GM21515 (cell line): Measurements from ENCODE around the gene ABHD15.
"Not testable (repeated sequence)": the region's sequence is repeated elsewhere in the genome, so short reads cannot be mapped to it uniquely, and the experiment has no call there.

Source experiments
- ATAC-seq: cut with Tn5 transposase; IDR thresholded peaks from one replicate; pipeline ENCODE4 v1.9.1; 2021; ENCODE audit not compliant: unreplicated experiment

Gene ABHD15

GRCh38 chr17:29571486-29571882 is 4.6 kb upstream of the ABHD15 start:
- no peak for ATAC-seq

GRCh38 chr17:29570521-29570920 is 3.7 kb upstream of the ABHD15 start:
- ATAC-seq, result no peak

- ATAC-seq, result no peak
Measured at GRCh38 chr17:29569245-29569950, 2.6 kb upstream of the ABHD15 start.

DNA sequence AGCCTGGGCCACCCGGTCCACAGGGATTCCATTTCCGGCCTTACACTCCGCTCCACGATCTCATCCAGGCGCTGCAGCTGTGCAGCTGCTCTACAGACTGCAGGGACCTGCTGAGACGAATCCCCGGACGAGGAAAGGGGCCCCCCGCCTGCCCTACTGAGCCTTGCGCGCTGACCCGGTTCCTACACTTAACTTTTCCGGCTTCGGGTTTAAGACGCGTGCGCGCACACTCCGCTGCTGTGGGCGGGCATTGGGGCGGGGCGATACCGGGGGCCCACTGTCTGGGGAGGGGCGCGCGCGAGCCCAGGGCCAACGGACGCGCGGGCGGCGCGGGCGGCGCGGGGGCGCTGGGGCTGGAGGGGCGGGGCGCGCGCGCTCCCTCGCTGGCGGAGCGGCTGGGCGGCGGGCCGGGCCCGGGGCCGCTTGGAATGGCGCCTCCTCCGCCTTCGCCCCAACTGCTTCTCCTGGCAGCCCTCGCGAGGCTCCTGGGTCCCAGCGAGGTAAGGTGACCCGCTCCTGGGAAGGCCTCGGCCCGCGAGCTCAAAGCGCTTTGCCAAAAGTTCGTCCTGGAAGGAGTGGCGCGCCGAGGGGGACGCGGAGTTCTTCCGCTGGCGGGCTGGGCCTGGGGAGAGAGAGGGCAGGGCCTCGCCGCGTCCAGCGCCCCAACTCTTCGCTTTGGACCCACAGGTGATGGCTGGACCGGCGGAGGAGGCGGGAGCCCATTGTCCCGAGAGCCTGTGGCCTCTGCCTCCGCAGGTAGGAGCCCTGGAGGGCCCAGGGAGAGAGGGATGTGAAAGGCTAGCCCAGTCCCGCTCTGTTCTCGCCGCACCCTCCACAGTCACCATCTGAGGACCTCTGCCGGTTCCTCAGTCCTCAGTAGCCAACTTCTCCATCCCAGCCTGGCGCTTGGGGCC is 1.8 kb upstream of the ABHD15 start, which contains the start of gene TP53I13:
Gene TP53I13, plus strand, starts transcription at position 371 of the 914 bp plus-strand sequence. Its CDS starts 58 bp downstream, at position 429.
- ATAC-seq, result peak; percentile 32

DNA sequence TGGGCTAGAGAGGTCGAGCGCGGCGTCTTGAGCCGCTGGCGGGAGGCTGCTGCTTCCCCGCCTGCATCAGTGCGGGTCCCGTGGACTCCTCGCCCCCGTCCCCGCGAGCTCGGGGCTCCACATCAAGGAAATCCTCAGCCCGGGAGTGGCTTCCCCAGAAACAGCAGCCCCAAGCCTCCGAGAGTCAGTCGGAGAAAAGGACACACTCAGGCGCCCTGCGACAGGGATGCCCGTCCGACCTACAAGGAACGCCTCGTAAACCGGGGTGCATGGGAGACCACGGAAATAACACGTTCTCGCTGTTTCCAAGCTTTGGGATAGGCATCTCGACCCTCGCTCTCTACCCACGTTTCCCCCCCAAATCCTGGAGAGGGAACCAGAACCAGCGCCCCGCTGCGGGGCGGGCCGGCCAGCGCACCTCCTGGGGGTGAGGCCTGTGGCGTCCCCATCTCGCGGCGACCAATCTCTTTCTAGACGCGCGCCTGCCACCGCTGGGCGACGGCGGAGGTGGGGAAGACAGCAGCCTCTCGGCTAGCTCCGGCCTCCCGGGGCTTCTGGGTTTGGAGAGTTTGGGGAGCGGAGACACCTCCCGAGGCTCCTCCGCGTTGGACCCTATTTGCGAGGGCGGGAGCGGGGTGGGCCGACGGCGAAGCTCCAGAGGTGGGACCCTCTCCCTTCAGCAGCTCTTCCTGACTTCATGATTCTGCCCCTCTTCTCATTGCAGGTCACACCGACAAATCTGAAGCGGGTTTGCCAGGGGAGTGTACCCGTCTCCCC is 905 bp upstream of the ABHD15 start:
- peak; percentile 34 for ATAC-seq

DNA sequence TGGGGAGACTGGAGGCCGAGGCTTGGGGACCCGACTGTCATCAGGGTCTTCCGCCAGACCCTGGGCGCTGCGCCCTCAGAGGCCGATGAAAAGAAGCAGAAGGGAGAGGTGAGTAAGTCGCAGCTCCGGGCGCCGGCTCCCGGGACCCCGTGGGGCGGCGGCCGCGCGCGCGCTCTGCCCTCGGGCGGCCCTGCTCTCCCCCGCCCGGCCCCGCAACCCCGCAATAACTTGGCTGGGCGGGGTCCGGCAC is 392 bp upstream of the ABHD15 start:
- peak; percentile 7 for ATAC-seq

- no peak for ATAC-seq
Measured at GRCh38 chr17:29565643-29566472, 979 bp downstream of the ABHD15 start.

DNA sequence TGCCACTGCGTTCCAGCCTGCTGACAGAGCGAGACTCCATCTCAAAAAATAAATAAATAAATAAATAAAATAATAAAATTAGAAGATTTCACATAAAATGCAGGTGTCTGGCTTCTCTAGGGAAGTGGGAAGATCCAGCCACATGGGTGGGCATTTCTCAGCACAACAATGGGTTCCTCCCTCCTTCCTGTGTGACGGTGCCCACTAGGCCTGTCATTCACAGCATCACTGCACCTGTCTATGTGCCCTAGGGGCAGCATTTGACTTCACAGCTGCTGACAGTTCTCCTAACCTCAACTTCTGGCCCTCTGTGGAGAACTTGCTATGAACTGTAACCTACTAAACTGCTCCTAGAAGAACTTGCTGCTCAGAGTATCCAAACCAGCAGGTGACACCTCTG is 3.0 kb downstream of the ABHD15 start:
- ATAC-seq, result no peak

- ATAC-seq, result no peak
Measured at GRCh38 chr17:29562615-29563014, 4.2 kb downstream of the ABHD15 start.

- ATAC-seq, result no peak
Measured at GRCh38 chr17:29561554-29562517, 5.0 kb downstream of the ABHD15 start.

DNA sequence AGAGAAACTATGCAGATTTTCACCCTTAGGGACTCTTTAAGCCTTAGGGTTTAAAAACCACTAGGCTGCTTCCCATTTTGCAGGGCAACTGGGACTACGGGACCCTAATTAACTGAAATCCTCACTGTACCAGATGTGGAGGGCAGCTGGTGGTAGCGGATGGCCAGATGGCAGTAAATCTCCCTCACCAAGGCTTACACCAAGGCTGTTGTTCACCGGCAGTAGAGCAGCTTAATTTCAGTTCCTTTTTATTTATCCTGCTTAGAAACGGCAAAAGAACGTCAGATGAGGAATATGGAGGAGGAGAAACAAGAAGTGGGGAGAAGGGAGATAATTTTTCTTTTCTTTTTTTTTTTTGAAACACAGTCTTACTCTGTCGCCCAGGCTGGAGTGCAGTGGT is 6.5 kb downstream of the ABHD15 start:
- no peak for ATAC-seq

GRCh38 chr17:29559640-29560039 is 7.2 kb downstream of the ABHD15 start:
- ATAC-seq, result no peak

GRCh38 chr17:29558139-29558538 is 8.7 kb downstream of the ABHD15 start:
- not testable (repeated sequence) for ATAC-seq

DNA sequence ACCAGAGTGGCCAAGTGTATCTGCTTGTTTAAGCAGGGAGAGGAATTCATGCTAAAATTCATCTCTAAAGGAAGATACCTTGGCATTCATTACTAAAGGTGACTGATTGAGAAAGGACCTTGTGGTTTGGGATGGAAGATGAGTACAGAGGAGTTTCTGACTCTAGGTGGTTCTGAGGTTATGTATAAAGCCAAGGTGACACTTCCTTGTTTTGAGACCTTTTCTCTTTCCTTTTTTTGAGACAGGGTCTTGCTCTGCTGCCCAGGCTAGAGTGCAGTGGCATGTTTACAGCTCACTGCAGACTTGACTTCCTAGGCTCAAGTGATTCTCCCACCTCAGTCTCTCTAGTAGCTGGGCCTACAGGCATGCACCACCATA is 9.1 kb downstream of the ABHD15 start:
- no peak for ATAC-seq

DNA sequence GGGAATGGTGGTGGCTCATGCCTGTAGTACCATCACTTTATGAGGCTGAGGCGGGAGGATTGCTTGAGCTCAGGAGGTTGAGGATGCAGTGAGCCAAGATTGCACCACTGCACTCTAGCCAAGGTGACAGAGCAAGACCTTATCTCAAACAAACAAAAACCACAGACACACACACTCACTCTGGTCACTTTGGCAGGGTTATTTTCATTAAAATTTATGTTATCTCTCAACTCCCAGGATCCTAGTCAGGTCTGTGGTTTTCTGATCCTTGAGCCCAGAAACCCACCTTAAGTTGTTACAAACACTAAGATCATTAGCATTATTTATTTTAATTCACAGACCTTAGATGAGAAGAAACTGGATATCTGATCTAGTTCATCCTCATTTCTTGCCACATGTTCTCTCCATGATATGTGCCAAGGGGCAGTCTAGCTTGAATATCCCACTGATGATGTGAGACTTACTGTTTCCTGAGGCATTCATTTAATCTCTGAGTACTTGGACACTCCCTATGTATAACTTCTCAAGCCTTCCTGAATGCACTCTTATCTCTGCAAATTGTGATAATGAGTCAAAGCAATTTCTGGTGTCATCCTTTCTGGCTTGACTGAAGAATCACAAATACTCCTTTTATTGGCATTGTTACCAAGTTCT is 9.6 kb downstream of the ABHD15 start:
- ATAC-seq, result no peak

- no peak for ATAC-seq
Measured at GRCh38 chr17:29555840-29556239, 11.0 kb downstream of the ABHD15 start.

- no peak for ATAC-seq
Measured at GRCh38 chr17:29549177-29549923, 17.5 kb downstream of the ABHD15 start.

- ATAC-seq, result no peak
Measured at GRCh38 chr17:29546830-29547229, 20.0 kb downstream of the ABHD15 start.
